SK-N-MC (cell line): ENCODE results near the gene FAAP100.

Experiments
- EZH2 ChIP-seq: fragments of 200-600 bp; sonication (generic); IDR thresholded peaks from one replicate; pipeline ENCODE4 v1.6.1; 2017; ENCODE audit warnings: antibody characterized with exemption
- FOXP2 ChIP-seq: optimal IDR thresholded peaks from 2 replicates; pipeline ENCODE3; 2011; ENCODE audit warnings: mild to moderate bottlenecking, moderate library complexity; ENCODE audit not compliant: insufficient read depth; ENCODE audit errors: extremely low read length, control extremely low read depth
- POLR2AphosphoS5 ChIP-seq: IDR thresholded peaks from 2 replicates; pipeline ENCODE4 v1.6.1; 2012; ENCODE audit warnings: mild to moderate bottlenecking, low read depth, low read length, borderline replicate concordance

DNA sequence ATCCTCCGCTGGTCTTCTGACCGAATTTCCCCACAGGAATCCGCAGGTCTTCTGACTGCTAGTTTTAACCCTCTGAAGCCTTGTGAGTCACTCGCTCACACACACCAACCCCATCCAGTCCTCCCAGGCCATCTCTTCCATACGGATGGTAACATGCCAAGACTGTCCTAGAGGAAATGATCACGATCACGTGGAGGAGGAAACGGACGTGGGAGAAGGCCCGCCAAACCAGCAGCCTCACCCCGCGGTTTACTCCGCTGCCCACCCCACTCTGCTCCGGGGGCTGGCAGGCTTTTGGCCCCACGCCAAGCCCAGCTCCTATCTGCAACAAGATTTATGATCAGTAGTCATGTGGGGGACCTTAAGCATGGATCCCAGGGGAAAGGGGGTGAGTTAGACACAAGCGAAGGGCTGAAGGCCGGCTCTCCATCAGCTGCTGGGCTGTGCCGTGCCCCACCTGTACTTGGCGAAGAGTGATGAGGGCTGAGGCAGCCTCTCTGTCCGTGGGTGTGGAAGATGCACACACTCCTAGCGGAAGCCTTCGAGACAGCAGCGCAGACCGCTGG lies 1.5 kb upstream of the FAAP100 start:
- no peak for TF ChIP-seq EZH2
- TF ChIP-seq POLR2AphosphoS5, result no peak
- no peak for TF ChIP-seq FOXP2
